ENCODE data around the gene CGB2.
"Not testable (repeated sequence)": the region's sequence is repeated elsewhere in the genome, so short reads cannot be mapped to it uniquely, and the experiment has no call there.

The CGB2 gene

GRCh38 chr19:49031642-49032301 is at the start of gene CGB2:
Gene CGB2, plus strand, starts transcription at chr19:49031890. Its CDS starts 206 bp downstream, at chr19:49032096.
- not testable (repeated sequence) for H3K4me3 ChIP-seq (ENCODE audit: low read depth, low read length)
- TF ChIP-seq, protein P1, sequence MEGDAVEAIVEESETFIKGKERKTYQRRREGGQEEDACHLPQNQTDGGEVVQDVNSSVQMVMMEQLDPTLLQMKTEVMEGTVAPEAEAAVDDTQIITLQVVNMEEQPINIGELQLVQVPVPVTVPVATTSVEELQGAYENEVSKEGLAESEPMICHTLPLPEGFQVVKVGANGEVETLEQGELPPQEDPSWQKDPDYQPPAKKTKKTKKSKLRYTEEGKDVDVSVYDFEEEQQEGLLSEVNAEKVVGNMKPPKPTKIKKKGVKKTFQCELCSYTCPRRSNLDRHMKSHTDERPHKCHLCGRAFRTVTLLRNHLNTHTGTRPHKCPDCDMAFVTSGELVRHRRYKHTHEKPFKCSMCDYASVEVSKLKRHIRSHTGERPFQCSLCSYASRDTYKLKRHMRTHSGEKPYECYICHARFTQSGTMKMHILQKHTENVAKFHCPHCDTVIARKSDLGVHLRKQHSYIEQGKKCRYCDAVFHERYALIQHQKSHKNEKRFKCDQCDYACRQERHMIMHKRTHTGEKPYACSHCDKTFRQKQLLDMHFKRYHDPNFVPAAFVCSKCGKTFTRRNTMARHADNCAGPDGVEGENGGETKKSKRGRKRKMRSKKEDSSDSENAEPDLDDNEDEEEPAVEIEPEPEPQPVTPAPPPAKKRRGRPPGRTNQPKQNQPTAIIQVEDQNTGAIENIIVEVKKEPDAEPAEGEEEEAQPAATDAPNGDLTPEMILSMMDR (IDR thresholded peaks at IDR 0.05; ENCODE audit: borderline replicate concordance, insufficient read depth, low read depth, low read length) = peak; percentile 34; the same call in 1 of the 2 replicates

GRCh38 chr19:48982280-48982679 is 49.4 kb upstream of the CGB2 start:
- no peak overlapping the region for H3K4me3 ChIP-seq (ENCODE audit: low read depth, low read length)
- TF ChIP-seq, protein P1 (IDR thresholded peaks at IDR 0.05; ENCODE audit: borderline replicate concordance, insufficient read depth, low read depth, low read length) = no peak

DNA sequence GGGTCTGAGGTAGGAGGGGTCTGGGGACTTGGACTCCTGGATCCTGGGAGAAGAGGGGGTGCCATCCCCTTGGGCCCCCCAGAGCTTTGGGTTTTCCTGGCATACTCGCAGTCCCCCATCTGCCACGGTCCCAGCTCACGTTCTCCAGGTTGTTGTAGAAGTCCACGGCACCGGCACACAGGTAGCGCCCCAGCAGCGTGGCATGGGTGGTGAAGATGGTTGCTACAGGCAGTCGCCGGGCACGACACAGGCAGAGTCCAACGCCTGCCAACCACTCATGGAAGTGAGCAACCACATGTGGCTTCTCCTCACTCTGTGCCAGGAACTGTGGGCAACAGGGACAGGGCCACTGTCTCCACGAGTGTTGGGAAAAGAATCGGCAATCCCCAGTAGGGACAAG is 46.0 kb upstream of the CGB2 start:
- TF ChIP-seq, protein P1 (IDR thresholded peaks at IDR 0.05; ENCODE audit: borderline replicate concordance, insufficient read depth, low read depth, low read length) = no peak
- H3K4me3 ChIP-seq (ENCODE audit: low read depth, low read length) = no peak overlapping the region

- H3K4me3 ChIP-seq (ENCODE audit: low read depth, low read length) = no peak overlapping the region
- TF ChIP-seq, protein P1 (IDR thresholded peaks at IDR 0.05; ENCODE audit: borderline replicate concordance, insufficient read depth, low read depth, low read length) = no peak
These were observed 45.5 kb upstream of the CGB2 start for GRCh38 chr19:48986211-48986610.

- TF ChIP-seq, protein P1 (IDR thresholded peaks at IDR 0.05; ENCODE audit: borderline replicate concordance, insufficient read depth, low read depth, low read length) = no peak
- H3K4me3 ChIP-seq (ENCODE audit: low read depth, low read length) = no peak overlapping the region
These were observed 44.4 kb upstream of the CGB2 start for GRCh38 chr19:48987323-48987722.

GRCh38 chr19:48988286-48988685 is 43.4 kb upstream of the CGB2 start:
- TF ChIP-seq, protein P1 (IDR thresholded peaks at IDR 0.05; ENCODE audit: borderline replicate concordance, insufficient read depth, low read depth, low read length) = no peak
- no peak overlapping the region for H3K4me3 ChIP-seq (ENCODE audit: low read depth, low read length)

DNA sequence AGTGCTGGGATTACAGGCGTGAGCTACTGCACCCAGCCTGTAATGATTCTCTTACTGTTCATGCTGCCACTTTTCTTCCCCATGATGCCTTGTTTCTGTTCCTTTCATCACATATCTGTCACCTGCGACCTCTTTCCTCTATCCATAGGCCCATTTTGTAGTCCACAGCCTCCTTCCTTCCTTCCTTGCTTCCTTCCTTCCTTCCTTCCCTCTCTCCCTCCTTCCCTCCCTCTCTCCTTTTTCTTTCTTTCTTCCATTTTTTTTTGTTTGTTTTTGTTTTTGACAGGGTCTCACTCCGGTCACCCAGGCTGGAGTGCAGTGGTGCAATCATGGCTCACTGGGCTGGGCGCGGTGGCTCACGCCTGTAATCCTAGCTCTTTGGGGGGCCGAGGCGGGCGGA is 42.8 kb upstream of the CGB2 start:
- no peak overlapping the region for H3K4me3 ChIP-seq (ENCODE audit: low read depth, low read length)
- TF ChIP-seq, protein P1 (IDR thresholded peaks at IDR 0.05; ENCODE audit: borderline replicate concordance, insufficient read depth, low read depth, low read length) = no peak
